Naive thymus-derived CD4-positive, alpha-beta T cell (primary cell): ENCODE results near the gene IREB2. TPM values are rescaled to one million over a fixed set of nuclear protein-coding genes. Genes with fewer than 3 reads are reported as not detected.
A peak's percentile ranks its signal among the peaks of the same experiment; 100 is the strongest.

ENCODE experiments used
- ATAC-seq: fragments of 150-1000 bp; cut with Tn5 transposase; 2 replicates; pipeline ENCODE4 v1.10.0; 2021; ENCODE audit warnings: mild to moderate bottlenecking, moderate library complexity
- CTCF ChIA-PET: fragments of 350-600 bp; sonication (Branson Sonifier 250); formaldehyde crosslinking; loops from one replicate; lab custom pipeline; 2021; ENCODE audit warnings: antibody characterized with exemption; lab: Charles Lee
- POLR2A ChIA-PET: fragments of 350-600 bp; sonication (Branson Sonifier 250); formaldehyde crosslinking; loops from one replicate; lab custom pipeline; 2021; ENCODE audit warnings: antibody characterized with exemption, inconsistent platforms; lab: Charles Lee
- DNase-seq, 9 donors: peaks; one replicate each; pipeline versions ENCODE4 v3.0.0 to v3.0.0-alpha.2; 2020 to 2022; ENCODE audit warnings: mixed read lengths in 1 of 9
- H3K27ac ChIP-seq: one replicate; pipeline ENCODE4 v1.7.0; 2013; ENCODE audit warnings: mild to moderate bottlenecking, low read depth, low read length, moderate library complexity
- H3K27me3 ChIP-seq, 2 donors: one replicate each; pipeline ENCODE4 v1.7.0; 2013; ENCODE audit warnings: low read length in 2 of 2, mild to moderate bottlenecking in 2 of 2, moderate library complexity in 2 of 2; ENCODE audit not compliant: control insufficient read depth in 2 of 2, insufficient read depth in 2 of 2
- H3K36me3 ChIP-seq, 3 experiments: 1 replicate in 2 of 3; 2 replicates in 1 of 3; pipeline ENCODE4 v1.7.0; 2013; ENCODE audit warnings: low read length in 3 of 3, mild to moderate bottlenecking in 3 of 3, moderate library complexity in 1 of 3; ENCODE audit not compliant: insufficient read depth in 3 of 3, control insufficient read depth in 2 of 3
- H3K4me1 ChIP-seq, 2 donors: one replicate each; pipeline ENCODE4 v1.7.0; 2013; ENCODE audit warnings: low read length in 2 of 2, mild to moderate bottlenecking in 2 of 2, moderate library complexity in 1 of 2; ENCODE audit not compliant: control insufficient read depth in 2 of 2, insufficient read depth in 2 of 2
- H3K4me3 ChIP-seq: 2 replicates; pipeline ENCODE4 v1.7.0; 2013; ENCODE audit warnings: mild to moderate bottlenecking, low read length
- H3K9me3 ChIP-seq, 3 experiments: 1 replicate in 2 of 3; 2 replicates in 1 of 3; pipeline ENCODE4 v1.7.0; 2013; ENCODE audit warnings: low read length in 3 of 3; ENCODE audit not compliant: control insufficient read depth in 2 of 3
- H3K27ac Mint-ChIP-seq, 9 donors: one replicate each; pipeline ENCODE4 v1.8.0; 2020 to 2022; ENCODE audit warnings: mixed read lengths in 9 of 9, mild to moderate bottlenecking in 8 of 9, moderate library complexity in 5 of 9, inconsistent platforms in 2 of 9
- H3K27me3 Mint-ChIP-seq, 5 donors: one replicate each; pipeline ENCODE4 v1.8.0; 2021 to 2022; ENCODE audit warnings: mixed read lengths in 5 of 5, mild to moderate bottlenecking in 1 of 5
- H3K36me3 Mint-ChIP-seq, 5 donors: one replicate each; pipeline ENCODE4 v1.8.0; 2020 to 2022; ENCODE audit warnings: mixed read lengths in 5 of 5, mild to moderate bottlenecking in 3 of 5, inconsistent platforms in 1 of 5
- H3K4me1 Mint-ChIP-seq, 7 donors: one replicate each; pipeline ENCODE4 v1.8.0; 2020 to 2022; ENCODE audit warnings: mixed read lengths in 7 of 7, mild to moderate bottlenecking in 3 of 7, inconsistent platforms in 1 of 7
- H3K4me3 Mint-ChIP-seq, 10 donors: one replicate each; pipeline ENCODE4 v1.8.0; 2020 to 2022; ENCODE audit warnings: mild to moderate bottlenecking in 10 of 10, mixed read lengths in 10 of 10, moderate library complexity in 6 of 10, inconsistent platforms in 2 of 10
- H3K9me3 Mint-ChIP-seq, 11 donors: one replicate each; pipeline ENCODE4 v1.8.0; 2020 to 2022; ENCODE audit warnings: mixed read lengths in 11 of 11, mild to moderate bottlenecking in 4 of 11, inconsistent platforms in 1 of 11, moderate library complexity in 1 of 11
- intact Hi-C, 2 donors: fragments of 100-400 bp; cut with micrococcal nuclease; formaldehyde crosslinking; loops; one replicate each; pipeline ENCODE4 v1.15.1; 2023
- polyA plus RNA-seq, 2 donors: library from polyadenylated mRNA; unstranded; fragments of 300-500 nt; fragmentation: Illumina TruSeq; gene quantifications; one replicate each; pipeline ENCODE4 v1.2.3, GENCODE V29; 2021
- total RNA-seq, 6 experiments: library from RNA in 5 of 6; stranded (reverse) in 5 of 6; gene quantifications; 1 replicate in 5 of 6; 2 replicates in 1 of 6; pipeline ENCODE4 v1.2.3 and lab custom pipeline; 2021 to 2026

The IREB2 gene
- total and polyA plus RNA-seq, 7 experiments from 2014 or later, result 17.6 to 79.8 (median 67.6) TPM

DNA sequence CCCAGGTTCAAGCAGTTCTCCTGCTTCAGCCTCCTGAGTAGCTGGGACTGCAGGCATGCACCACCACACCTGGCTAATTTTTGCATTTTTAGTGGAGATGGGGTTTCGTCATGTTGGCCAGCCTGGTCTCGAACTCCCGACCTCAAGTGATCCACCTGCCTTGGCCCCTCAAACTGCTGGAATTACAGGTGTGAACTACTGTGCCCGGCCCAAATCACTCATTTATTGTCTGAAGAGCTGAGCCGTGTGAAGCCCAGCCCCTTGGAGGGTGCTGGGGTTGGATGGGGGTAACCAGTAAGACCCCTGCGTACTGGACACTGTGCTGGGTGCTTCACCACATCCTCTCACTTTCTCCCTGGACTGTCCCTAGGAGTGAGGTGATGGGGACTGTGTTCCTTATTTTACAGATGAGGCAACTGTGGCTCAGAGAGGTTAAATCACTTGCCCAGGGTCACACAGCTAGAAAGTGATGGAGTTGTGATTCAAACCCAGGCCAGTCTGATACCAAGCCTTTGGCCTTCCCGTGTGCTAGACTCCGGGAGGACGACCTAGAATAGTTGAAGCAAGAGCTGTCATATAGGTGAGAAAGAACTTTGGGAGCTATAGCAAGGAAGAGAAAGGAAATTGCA, 41.7 kb upstream of the IREB2 start:
- Mint-ChIP-seq H3K27ac (peak overlapping the region in 1 of 9 donors; percentile 73), H3K36me3 (no peaks in the 10 kb centered on the region), H3K9me3 (no peaks in the 10 kb centered on the region), H3K4me1 (peaks cover 0 to 1% (median 0%) of the 10 kb centered on the region in 7 donors), H3K27me3 (peaks cover 0 to 4% (median 2%) of the 10 kb centered on the region in 5 donors), H3K4me3 (no peak overlapping the region)
- intact Hi-C loops, result no loop called here
- Histone ChIP-seq H3K36me3 (no peaks in the 10 kb centered on the region), H3K4me1 (no peaks in the 10 kb centered on the region), H3K4me3 (no peak overlapping the region), H3K9me3 (no peaks in the 10 kb centered on the region), H3K27ac (no peak overlapping the region), H3K27me3 (no peaks in the 10 kb centered on the region)
- ATAC-seq (no peak), DNase-seq (no peak)
- ChIA-PET POLR2A (no interaction called here), CTCF (no interaction called here)

DNA sequence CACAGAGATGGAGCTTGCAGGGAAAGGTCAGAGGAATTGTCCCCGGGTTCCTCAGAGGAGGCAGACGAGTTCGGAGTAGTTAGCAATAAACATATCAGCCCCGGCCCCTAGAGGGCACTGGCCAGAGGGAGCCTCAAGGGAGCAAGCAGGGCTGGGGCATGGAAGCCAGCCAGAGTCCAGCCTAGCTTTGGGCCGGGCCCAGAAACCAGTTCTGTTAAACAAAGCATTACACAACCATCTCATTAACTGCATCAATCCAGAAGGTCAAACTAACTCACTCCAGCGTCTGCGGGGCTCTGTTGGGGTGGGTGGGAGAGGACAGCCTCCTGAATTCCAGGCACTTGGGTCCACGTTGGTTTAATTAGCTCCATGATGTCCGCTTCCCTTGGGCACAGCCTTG, 41.0 kb upstream of the IREB2 start:
- H3K27ac Mint-ChIP-seq, result peak overlapping the region in 1 of 9 donors; percentile 73
- H3K36me3 ChIP-seq, result no peaks in the 10 kb centered on the region
- no peak overlapping the region for H3K4me3 ChIP-seq
- peaks cover 0 to 4% (median 0%) of the 10 kb centered on the region in 5 donors for H3K27me3 Mint-ChIP-seq
- H3K27ac ChIP-seq, result no peak overlapping the region
- H3K9me3 Mint-ChIP-seq, result no peaks in the 10 kb centered on the region
- H3K4me1 Mint-ChIP-seq, result peaks cover 0 to under 1% (median 0%) of the 10 kb centered on the region in 7 donors
- H3K27me3 ChIP-seq, result no peaks in the 10 kb centered on the region
- H3K9me3 ChIP-seq, result no peaks in the 10 kb centered on the region
- intact Hi-C loops, result no loop called here
- ATAC-seq, result no peak
- H3K36me3 Mint-ChIP-seq, result no peaks in the 10 kb centered on the region
- H3K4me3 Mint-ChIP-seq, result no peak overlapping the region
- H3K4me1 ChIP-seq, result no peaks in the 10 kb centered on the region
- DNase-seq, result no peak
- CTCF ChIA-PET, result no interaction called here
- POLR2A ChIA-PET, result interaction anchor here (0.6 kb wide), 1 partner anchor 40 kb away, joined by 3 read pairs; no protein-coding TSS in a partner anchor

DNA sequence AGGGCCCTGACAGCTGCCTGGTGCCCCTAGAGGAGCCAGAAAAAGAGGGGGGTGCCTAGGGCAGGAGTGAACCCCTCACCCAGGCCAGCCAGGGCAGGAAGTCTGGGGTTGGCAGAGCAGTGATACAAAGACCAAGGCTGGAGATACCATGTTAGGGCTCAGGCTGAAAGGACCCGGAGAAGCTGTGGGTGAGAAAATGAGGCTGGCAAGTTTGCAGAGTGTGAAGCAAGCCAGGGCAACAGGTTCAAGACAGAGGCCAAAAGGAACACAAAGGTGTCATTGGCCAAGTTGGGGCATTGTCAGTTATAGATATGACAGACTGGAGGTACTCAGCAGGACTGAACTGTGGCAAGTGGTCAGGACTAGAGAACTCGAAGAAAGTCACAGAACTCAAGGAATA, 40.6 kb upstream of the IREB2 start:
- intact Hi-C loops, result no loop called here
- Mint-ChIP-seq H3K27me3 (peaks cover 0 to 4% (median 0%) of the 10 kb centered on the region in 5 donors), H3K4me3 (no peak overlapping the region), H3K36me3 (no peaks in the 10 kb centered on the region), H3K4me1 (no peaks in the 10 kb centered on the region), H3K27ac (peak overlapping the region in 1 of 9 donors; percentile 13), H3K9me3 (no peaks in the 10 kb centered on the region)
- ChIA-PET CTCF (interaction anchor here (0.6 kb wide), 1 partner anchor 85 kb away, joined by 4 read pairs; no protein-coding TSS in a partner anchor), POLR2A (interaction anchor here (0.6 kb wide), 1 partner anchor 40 kb away, joined by 3 read pairs; no protein-coding TSS in a partner anchor)
- DNase-seq (no peak), ATAC-seq (peak; percentile 24)
- Histone ChIP-seq H3K4me3 (no peak overlapping the region), H3K27me3 (no peaks in the 10 kb centered on the region), H3K4me1 (no peaks in the 10 kb centered on the region), H3K27ac (no peak overlapping the region), H3K36me3 (no peaks in the 10 kb centered on the region), H3K9me3 (no peaks in the 10 kb centered on the region)

GRCh38 chr15:78398076-78398825, 39.8 kb upstream of the IREB2 start:
- intact Hi-C loops, result no loop called here
- ChIA-PET CTCF (interaction anchor here (0.6 kb wide), 1 partner anchor 86 kb away, joined by 4 read pairs; no protein-coding TSS in a partner anchor), POLR2A (no interaction called here)
- H3K9me3 ChIP-seq, result no peaks in the 10 kb centered on the region
- H3K4me3 ChIP-seq, result no peak overlapping the region
- DNase-seq (no peak), ATAC-seq (no peak)
- Mint-ChIP-seq H3K36me3 (no peaks in the 10 kb centered on the region), H3K9me3 (no peaks in the 10 kb centered on the region), H3K27me3 (peaks cover 0 to 4% (median 0%) of the 10 kb centered on the region in 5 donors), H3K4me3 (no peak overlapping the region), H3K27ac (no peak overlapping the region), H3K4me1 (no peaks in the 10 kb centered on the region)
- H3K4me1 ChIP-seq, result no peaks in the 10 kb centered on the region
- no peaks in the 10 kb centered on the region for H3K36me3 ChIP-seq
- H3K27me3 ChIP-seq, result no peaks in the 10 kb centered on the region
- H3K27ac ChIP-seq, result no peak overlapping the region

DNA sequence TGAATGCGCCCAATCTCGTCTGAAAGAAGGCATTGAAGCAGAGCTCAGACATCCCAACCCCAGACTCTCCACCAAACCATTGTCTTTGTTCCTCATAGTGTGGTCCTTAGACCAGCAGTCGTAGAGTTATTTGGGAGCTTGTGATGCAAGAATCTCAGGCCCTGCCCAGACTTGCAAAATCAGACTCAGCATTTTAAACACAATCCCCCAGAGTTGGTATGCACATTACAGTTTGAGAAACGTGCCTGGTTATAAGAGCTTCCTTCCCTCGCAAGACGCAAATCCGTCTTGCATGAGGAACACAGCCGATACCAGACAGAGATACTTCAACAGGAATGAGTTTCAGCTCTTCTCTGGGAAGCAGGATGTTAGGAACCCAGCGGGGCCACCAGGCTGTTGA, 38.9 kb upstream of the IREB2 start:
- H3K36me3 Mint-ChIP-seq, result no peaks in the 10 kb centered on the region
- intact Hi-C loops, result no loop called here
- H3K4me1 Mint-ChIP-seq, result no peaks in the 10 kb centered on the region
- ATAC-seq (no peak), DNase-seq (no peak)
- no peak overlapping the region for H3K27ac Mint-ChIP-seq
- ChIA-PET POLR2A (no interaction called here), CTCF (no interaction called here)
- no peaks in the 10 kb centered on the region for H3K36me3 ChIP-seq
- H3K9me3 Mint-ChIP-seq, result no peaks in the 10 kb centered on the region
- H3K4me3 Mint-ChIP-seq, result no peak overlapping the region
- no peak overlapping the region for H3K27ac ChIP-seq
- no peaks in the 10 kb centered on the region for H3K4me1 ChIP-seq
- H3K4me3 ChIP-seq, result no peak overlapping the region
- peaks cover 0 to 4% (median 0%) of the 10 kb centered on the region in 5 donors for H3K27me3 Mint-ChIP-seq
- no peaks in the 10 kb centered on the region for H3K9me3 ChIP-seq
- no peaks in the 10 kb centered on the region for H3K27me3 ChIP-seq

DNA sequence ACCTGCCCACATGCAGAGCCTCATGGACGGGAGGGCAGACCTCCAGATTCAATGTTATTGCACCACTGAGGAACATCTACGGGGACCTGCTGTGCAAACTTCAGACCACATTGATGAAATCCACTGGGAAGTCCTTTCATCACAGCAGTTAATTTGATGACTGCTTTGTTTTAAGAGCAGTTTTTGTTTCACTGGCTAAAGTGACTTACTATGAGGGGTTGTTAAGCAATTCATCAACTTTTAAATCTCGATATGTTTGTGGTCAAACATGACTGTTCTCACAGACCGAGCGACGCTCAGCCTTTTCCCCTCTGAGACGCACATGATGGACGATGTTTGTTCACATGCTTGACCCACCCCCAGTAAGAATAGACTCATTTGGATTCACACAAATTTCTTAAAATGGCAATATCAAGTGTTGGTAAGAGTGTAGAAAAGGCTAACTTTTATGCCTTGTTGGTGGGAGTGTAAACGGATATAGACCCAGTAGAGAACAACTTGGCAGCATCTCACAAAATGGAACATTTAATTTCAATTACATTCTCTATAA, 35.9 kb upstream of the IREB2 start:
- H3K4me3 Mint-ChIP-seq, result no peak overlapping the region
- H3K9me3 Mint-ChIP-seq, result no peaks in the 10 kb centered on the region
- peaks cover 0 to 5% (median 0%) of the 10 kb centered on the region in 5 donors for H3K27me3 Mint-ChIP-seq
- H3K27ac Mint-ChIP-seq, result no peak overlapping the region
- no peaks in the 10 kb centered on the region for H3K36me3 Mint-ChIP-seq
- no peak overlapping the region for H3K27ac ChIP-seq
- H3K27me3 ChIP-seq, result no peaks in the 10 kb centered on the region
- H3K4me1 Mint-ChIP-seq, result no peaks in the 10 kb centered on the region
- CTCF ChIA-PET, result no interaction called here
- no peaks in the 10 kb centered on the region for H3K36me3 ChIP-seq
- no peak for ATAC-seq
- H3K4me1 ChIP-seq, result no peaks in the 10 kb centered on the region
- DNase-seq, result no peak
- H3K4me3 ChIP-seq, result no peak overlapping the region
- POLR2A ChIA-PET, result no interaction called here
- intact Hi-C loops, result no loop called here
- no peaks in the 10 kb centered on the region for H3K9me3 ChIP-seq
